DND-41 (cell line): ENCODE measurements around the gene MEOX1.

ENCODE experiments used
- ATAC-seq: fragments of 200-7000 bp; cut with Tn5 transposase; 3 replicates; pipeline ENCODE4 v1.9.1; 2021; ENCODE audit warnings: low read depth; ENCODE audit not compliant: insufficient read depth
- DNase-seq: peaks from one replicate; pipeline ENCODE4 v3.0.0-alpha.2; 2020
- H2AFZ ChIP-seq: 2 replicates; pipeline ENCODE4 v1.6.0; 2012; ENCODE audit warnings: low read depth, low read length
- H3K27ac ChIP-seq: 2 replicates; pipeline ENCODE4 v1.5.1; 2012; ENCODE audit warnings: low read length, inconsistent platforms
- H3K27me3 ChIP-seq: fragments of 200-600 bp; sonication (generic); 2 replicates; pipeline ENCODE4 v1.6.0; 2012; ENCODE audit warnings: low read length, mild to moderate bottlenecking, inconsistent platforms; ENCODE audit not compliant: insufficient read depth, poor library complexity
- H3K36me3 ChIP-seq: 2 replicates; pipeline ENCODE4 v1.5.1; 2012; ENCODE audit warnings: low read length, inconsistent platforms; ENCODE audit not compliant: insufficient read depth
- H3K4me1 ChIP-seq: 2 replicates; pipeline ENCODE4 v1.5.1; 2012; ENCODE audit warnings: mild to moderate bottlenecking, low read length; ENCODE audit not compliant: insufficient read depth
- H3K4me2 ChIP-seq: 2 replicates; pipeline ENCODE4 v1.6.0; 2012; ENCODE audit warnings: mild to moderate bottlenecking, moderate library complexity, low read length, inconsistent platforms; ENCODE audit not compliant: insufficient read depth
- H3K4me3 ChIP-seq, 2 experiments: fragments of 200-600 bp in 1 of 2; shearing (Covaris generic) in 1 of 2; 2 replicates each; pipeline ENCODE4 v1.5.1; 2012 to 2016; ENCODE audit warnings: inconsistent platforms in 2 of 2, low read length in 2 of 2, mild to moderate bottlenecking in 2 of 2, low read depth in 1 of 2, moderate library complexity in 1 of 2
- H3K79me2 ChIP-seq: 2 replicates; pipeline ENCODE4 v1.6.0; 2012; ENCODE audit warnings: low read length, inconsistent platforms; ENCODE audit not compliant: insufficient read depth
- H3K9ac ChIP-seq: 2 replicates; pipeline ENCODE4 v1.6.0; 2012; ENCODE audit warnings: low read depth, mild to moderate bottlenecking, inconsistent platforms, low read length, moderate library complexity
- H3K9me3 ChIP-seq: 2 replicates; pipeline ENCODE4 v1.5.1; 2012; ENCODE audit warnings: low read length, moderate library complexity, mild to moderate bottlenecking, inconsistent platforms; ENCODE audit not compliant: insufficient read depth, severe bottlenecking
- H4K20me1 ChIP-seq: 2 replicates; pipeline ENCODE4 v1.6.0; 2012; ENCODE audit warnings: low read length; ENCODE audit not compliant: insufficient read depth
- CTCF ChIP-seq: IDR thresholded peaks from 2 replicates; pipeline ENCODE4 v1.5.1; 2012; ENCODE audit warnings: borderline replicate concordance, low read length, moderate library complexity, mild to moderate bottlenecking; ENCODE audit not compliant: poor library complexity, severe bottlenecking; ENCODE audit errors: extremely low read depth
- EZH2 ChIP-seq: IDR thresholded peaks from 3 replicates; pipeline ENCODE4 v1.6.1; 2012; ENCODE audit warnings: borderline replicate concordance, low read depth, mild to moderate bottlenecking, moderate library complexity, low read length, inconsistent platforms; ENCODE audit not compliant: severe bottlenecking

Gene MEOX1

GRCh38 chr17:43652124-43652480 is 9.6 kb downstream of the MEOX1 start:
- no peak overlapping the region for H3K4me3 ChIP-seq
- H3K9me3 ChIP-seq, result no peaks in the 10 kb centered on the region
- H3K36me3 ChIP-seq, result no peaks in the 10 kb centered on the region
- H3K79me2 ChIP-seq, result no peaks in the 10 kb centered on the region
- H2AFZ ChIP-seq, result no peak overlapping the region
- no peaks in the 10 kb centered on the region for H4K20me1 ChIP-seq
- H3K4me1 ChIP-seq, result no peaks in the 10 kb centered on the region
- no peak for ATAC-seq
- H3K9ac ChIP-seq, result no peak overlapping the region
- peaks cover 3% of the 10 kb centered on the region for H3K27me3 ChIP-seq
- DNase-seq, result no peak
- no peak overlapping the region for H3K4me2 ChIP-seq
- no peak overlapping the region for H3K27ac ChIP-seq
- TF ChIP-seq EZH2 (no peak), CTCF (no peak)

- no peak overlapping the region for H3K27ac ChIP-seq
- ATAC-seq, result no peak
- H3K9ac ChIP-seq, result no peak overlapping the region
- no peaks in the 10 kb centered on the region for H3K9me3 ChIP-seq
- H3K4me3 ChIP-seq, result no peak overlapping the region
- no peak overlapping the region for H3K4me2 ChIP-seq
- no peak overlapping the region for H2AFZ ChIP-seq
- no peak for DNase-seq
- H4K20me1 ChIP-seq, result no peaks in the 10 kb centered on the region
- no peaks in the 10 kb centered on the region for H3K4me1 ChIP-seq
- H3K79me2 ChIP-seq, result no peaks in the 10 kb centered on the region
- no peaks in the 10 kb centered on the region for H3K36me3 ChIP-seq
- peaks cover 3% of the 10 kb centered on the region for H3K27me3 ChIP-seq
- TF ChIP-seq EZH2 (no peak), CTCF (no peak)
Measured at GRCh38 chr17:43650471-43650870, 11.3 kb downstream of the MEOX1 start.

- ATAC-seq, result no peak
Measured at GRCh38 chr17:43648916-43649315, 12.8 kb downstream of the MEOX1 start.

More at GRCh38 chr17:43648916-43649315, 12.8 kb downstream of the MEOX1 start:
- H3K27ac ChIP-seq, result no peak overlapping the region
- no peaks in the 10 kb centered on the region for H3K79me2 ChIP-seq
- DNase-seq, result no peak
- H3K27me3 ChIP-seq, result peaks cover 3% of the 10 kb centered on the region
- no peaks in the 10 kb centered on the region for H3K9me3 ChIP-seq
- no peaks in the 10 kb centered on the region for H3K36me3 ChIP-seq
- no peak overlapping the region for H3K9ac ChIP-seq
- no peaks in the 10 kb centered on the region for H4K20me1 ChIP-seq
- H3K4me1 ChIP-seq, result no peaks in the 10 kb centered on the region
- no peak overlapping the region for H3K4me3 ChIP-seq
- TF ChIP-seq EZH2 (no peak), CTCF (no peak)
- no peak overlapping the region for H3K4me2 ChIP-seq
- no peak overlapping the region for H2AFZ ChIP-seq
